Pancreas (tissue), 10 donors: ENCODE results near the gene GNA12. TPM values are rescaled to one million over a fixed set of nuclear protein-coding genes. Genes with fewer than 3 reads are reported as not detected.
"Not testable (repeated sequence)": the region's sequence is repeated elsewhere in the genome, so short reads cannot be mapped to it uniquely, and the experiment has no call there.

ENCODE experiments used
- ATAC-seq, 4 donors: fragments of 200-7000 bp; cut with Tn5 transposase; one replicate each; pipeline versions ENCODE4 v1.8.0 to v1.9.1; 2020; ENCODE audit warnings: mild to moderate bottlenecking in 4 of 4, moderate library complexity in 4 of 4
- DNase-seq, 6 donors: peaks; one replicate each; pipeline ENCODE4 v3.0.0-alpha.2; 2020
- FAIRE-seq: peaks from 2 replicates; lab custom pipeline; 2012; peaks lifted over from hg19 to GRCh38; lab: Jason Lieb, UNC
- H3K27ac ChIP-seq, 4 donors: fragments of 200-600 bp; sonication (generic); 1 replicate in 3 of 4; 2 replicates in 1 of 4; pipeline versions ENCODE4 v1.5.0 to v1.8.0; 2020
- H3K27me3 ChIP-seq, 4 donors: fragments of 200-600 bp; one replicate each; pipeline ENCODE4 v1.8.0; 2021
- H3K36me3 ChIP-seq, 3 donors: fragments of 200-600 bp; sonication (generic) in 1 of 3; one replicate each; pipeline versions ENCODE4 v1.5.0 to v1.8.0; 2020 to 2021
- H3K4me1 ChIP-seq, 3 donors: fragments of 200-600 bp; one replicate each; pipeline ENCODE4 v1.8.0; 2021
- H3K4me3 ChIP-seq, 4 donors: fragments of 200-600 bp; sonication (generic) in 2 of 4; one replicate each; pipeline versions ENCODE4 v1.5.0 to v1.8.0; 2020 to 2021
- H3K9me3 ChIP-seq, 4 donors: fragments of 200-600 bp; one replicate each; pipeline ENCODE4 v1.8.0; 2021
- CTCF ChIP-seq, 4 donors: fragments of 200-600 bp; sonication (generic) in 3 of 4; IDR thresholded peaks; one replicate each; pipeline versions ENCODE4 v1.5.0 to v1.8.0; 2021; ENCODE audit warnings: antibody characterized with exemption in 4 of 4
- WGBS, 2 donors: extraction: QIAGEN DNeasy Blood & Tissue Kit; methylation state at CpG; one replicate each; pipeline ENCODE4 v1.1.7; 2013; 5-methylcytosine and 5-hydroxymethylcytosine counted together
- intact Hi-C, 3 donors: fragments of 100-400 bp; cut with DNase I; formaldehyde crosslinking; loops; one replicate each; pipeline versions ENCODE4 v1.11.1 to v1.14.2; 2022
- polyA plus RNA-seq, 2 donors: library from polyadenylated mRNA; stranded (reverse); fragments of 200-250 nt; gene quantifications; one replicate each; pipeline ENCODE4 v1.2.3, GENCODE V29; 2013
- total RNA-seq, 6 donors: library from RNA; stranded (reverse); fragmentation: NEBNext Ultra II Directional in 4 of 6; extraction: Animal tissue kit (Norgen Biotek cat#: 25700) in 4 of 6; gene quantifications; one replicate each; pipeline versions ENCODE4 v1.2.1 to v1.2.4, GENCODE V29; 2021 to 2023
- donor health status: healthy with polysubstance abuse.
- donor health status: DM: no; HTN: no; CAD: no; lungs with moderate emphysema.
- donor health status: DM: no; HTN: no; CAD: no.
- donor health status: control.
- donor health status: control.
- donor health status: Bipolar disorder and iron deficiency.
- donor health status: DM: yes; HTN: yes; CAD: no.
- donor health status: DM: no; HTN: no; CAD: no.
- donor health status: DM: no; HTN: no; CAD: no.
- donor health status: DM: yes; HTN: yes; CAD: no.

The GNA12 gene
- total and polyA plus RNA-seq, 8 donors, result 7.5 to 23.0 (median 15.9) TPM

- DNase-seq (no peak), ATAC-seq (peak in 1 of 4 donors; percentile 5), FAIRE-seq (no peak)
- intact Hi-C loops, result no loop called here
- Histone ChIP-seq H3K27me3 (no peaks in the 10 kb centered on the region), H3K4me1 (no peaks in the 10 kb centered on the region), H3K9me3 (no peaks in the 10 kb centered on the region), H3K36me3 (no peaks in the 10 kb centered on the region), H3K27ac (no peak overlapping the region), H3K4me3 (no peak overlapping the region)
- no peak for TF ChIP-seq CTCF (IDR thresholded peaks at IDR 0.05)
- 66 to 78% methylated on average over 14 to 17 of the region's 17 CpGs for WGBS, 2 donors
Observed at GRCh38 chr7:2701424-2701823, 142.7 kb downstream of the GNA12 start.

- Histone ChIP-seq H3K36me3 (no peaks in the 10 kb centered on the region), H3K4me3 (no peak overlapping the region), H3K27ac (no peak overlapping the region), H3K4me1 (no peaks in the 10 kb centered on the region), H3K27me3 (no peaks in the 10 kb centered on the region), H3K9me3 (no peaks in the 10 kb centered on the region)
- FAIRE-seq, result no peak
- WGBS, 2 donors, result 71 to 79% methylated on average over 38 to 40 of the region's 40 CpGs
- no peak for ATAC-seq
- peak in 1 of 6 donors; percentile 53 for DNase-seq
- TF ChIP-seq CTCF (IDR thresholded peaks at IDR 0.05), result no peak
- intact Hi-C loops, result no loop called here
Observed at GRCh38 chr7:2700141-2700850, 143.8 kb downstream of the GNA12 start.

GRCh38 chr7:2699289-2699620 lies 144.9 kb downstream of the GNA12 start:
- no peak for TF ChIP-seq CTCF (IDR thresholded peaks at IDR 0.05)
- no peaks in the 10 kb centered on the region for H3K36me3 ChIP-seq
- no peaks in the 10 kb centered on the region for H3K9me3 ChIP-seq
- ATAC-seq (no peak), FAIRE-seq (no peak), DNase-seq (no peak)
- H3K27me3 ChIP-seq, result no peaks in the 10 kb centered on the region
- WGBS, 2 donors, result 52 to 58% methylated on average over 15 of the region's 15 CpGs
- H3K4me1 ChIP-seq, result no peaks in the 10 kb centered on the region
- H3K27ac ChIP-seq, result no peak overlapping the region
- no peak overlapping the region for H3K4me3 ChIP-seq
- intact Hi-C loops, result no loop called here

GRCh38 chr7:2698581-2699288 lies 145.4 kb downstream of the GNA12 start:
- Histone ChIP-seq H3K36me3 (no peaks in the 10 kb centered on the region), H3K27ac (no peak overlapping the region), H3K4me3 (no peak overlapping the region), H3K4me1 (no peaks in the 10 kb centered on the region), H3K27me3 (no peaks in the 10 kb centered on the region), H3K9me3 (no peaks in the 10 kb centered on the region)
- 53 to 69% methylated on average over 18 of the region's 18 CpGs for WGBS, 2 donors
- no peak for FAIRE-seq
- no peak for TF ChIP-seq CTCF (IDR thresholded peaks at IDR 0.05)
- ATAC-seq, result peak in 1 of 4 donors; percentile 8
- DNase-seq, result no peak
- intact Hi-C loops, result no loop called here

GRCh38 chr7:2694122-2694436 lies 150.0 kb downstream of the GNA12 start:
- WGBS, 2 donors, result 74 to 76% methylated on average over 8 of the region's 8 CpGs
- FAIRE-seq, H3K9me3 ChIP-seq, H3K36me3 ChIP-seq, ATAC-seq, H3K27me3 ChIP-seq, H3K27ac ChIP-seq, DNase-seq, intact Hi-C loops, H3K4me3 ChIP-seq, H3K4me1 ChIP-seq: not testable (repeated sequence)

GRCh38 chr7:2693420-2694121 lies 150.5 kb downstream of the GNA12 start:
- H3K4me3 ChIP-seq, H3K36me3 ChIP-seq, H3K4me1 ChIP-seq, H3K27me3 ChIP-seq, FAIRE-seq, H3K27ac ChIP-seq, intact Hi-C loops, H3K9me3 ChIP-seq, DNase-seq: not testable (repeated sequence)
- ATAC-seq, result peak in 1 of 4 donors; percentile 39
- 82 to 84% methylated on average over 19 of the region's 19 CpGs for WGBS, 2 donors
